Ascending aorta (tissue), 2 donors: ENCODE results near the gene PIP4P1. TPM values are rescaled to one million over a fixed set of nuclear protein-coding genes. Genes with fewer than 3 reads are reported as not detected.

Experiments
- DNase-seq, 2 donors: peaks; one replicate each; pipeline ENCODE4 v3.0.0-alpha.2; 2019; ENCODE audit warnings: low spot score in 2 of 2
- H3K27ac ChIP-seq, 2 donors: fragments of 200-600 bp; sonication (generic); one replicate each; pipeline ENCODE4 v1.5.1; 2016 to 2017; ENCODE audit warnings: mild to moderate bottlenecking in 1 of 2
- H3K27me3 ChIP-seq: fragments of 200-600 bp; sonication (generic); one replicate; pipeline ENCODE4 v1.5.1; 2017
- H3K36me3 ChIP-seq, 2 donors: fragments of 200-600 bp; sonication (generic); one replicate each; pipeline ENCODE4 v1.5.1; 2016
- H3K4me1 ChIP-seq, 2 donors: fragments of 200-600 bp; sonication (generic); one replicate each; pipeline ENCODE4 v1.5.1; 2016 to 2017; ENCODE audit warnings: mild to moderate bottlenecking in 1 of 2
- H3K4me3 ChIP-seq, 2 donors: fragments of 200-600 bp; sonication (generic); one replicate each; pipeline ENCODE4 v1.5.1; 2016 to 2017; ENCODE audit warnings: mild to moderate bottlenecking in 1 of 2
- H3K9me3 ChIP-seq, 2 donors: fragments of 200-600 bp; sonication (generic); one replicate each; pipeline ENCODE4 v1.5.1; 2016
- intact Hi-C: fragments of 100-400 bp; cut with DNase I; formaldehyde crosslinking; loops from one replicate; pipeline ENCODE4 v1.15.1; 2023
- total RNA-seq: library from RNA; depleted of rRNA; stranded (reverse); fragments of >200 nt; gene quantifications from one replicate; pipeline ENCODE4 v1.1.0, GENCODE V29; 2016
- TF ChIP-seq, protein P1 (sequence below), 3 experiments: fragments of 200-600 bp in 2 of 3; fragments of 450-650 bp in 1 of 3; sonication (generic) in 2 of 3; IDR thresholded peaks; one replicate each; pipeline ENCODE4 v1.5.1; 2016 to 2019; ENCODE audit warnings: antibody characterized with exemption in 3 of 3, mild to moderate bottlenecking in 1 of 3, moderate library complexity in 1 of 3

PIP4P1 gene
- total RNA-seq, 1 donor from 2014 or later, result 30.7 TPM

DNA sequence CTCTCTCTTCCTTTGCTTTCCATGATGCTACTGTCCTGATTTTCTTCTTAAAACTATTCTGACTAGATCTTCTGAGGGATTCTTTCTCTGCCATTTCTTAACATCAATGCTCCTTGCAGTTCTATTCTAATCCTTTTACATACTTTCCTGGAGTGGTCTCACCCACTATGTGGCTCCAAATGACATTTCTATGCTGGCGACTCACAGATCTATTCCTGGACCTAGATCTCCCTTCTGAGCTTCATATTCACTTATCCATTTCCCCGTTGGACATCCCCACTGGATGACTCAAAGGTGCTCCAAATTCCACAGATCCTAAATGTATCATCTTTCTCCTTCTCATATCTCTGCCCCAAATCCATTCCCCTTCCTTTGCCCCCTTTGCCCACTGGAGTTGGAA is 52.0 kb downstream of the PIP4P1 start:
- intact Hi-C loops, result no loop called here
- DNase-seq, result no peak
- Histone ChIP-seq H3K4me3 (no peak overlapping the region), H3K36me3 (peaks cover 40 to 43% of the 10 kb centered on the region in 2 donors), H3K4me1 (peaks cover 0 to 5% of the 10 kb centered on the region in 2 donors), H3K27ac (no peak overlapping the region), H3K9me3 (no peaks in the 10 kb centered on the region), H3K27me3 (no peaks in the 10 kb centered on the region)
- TF ChIP-seq, protein P1, sequence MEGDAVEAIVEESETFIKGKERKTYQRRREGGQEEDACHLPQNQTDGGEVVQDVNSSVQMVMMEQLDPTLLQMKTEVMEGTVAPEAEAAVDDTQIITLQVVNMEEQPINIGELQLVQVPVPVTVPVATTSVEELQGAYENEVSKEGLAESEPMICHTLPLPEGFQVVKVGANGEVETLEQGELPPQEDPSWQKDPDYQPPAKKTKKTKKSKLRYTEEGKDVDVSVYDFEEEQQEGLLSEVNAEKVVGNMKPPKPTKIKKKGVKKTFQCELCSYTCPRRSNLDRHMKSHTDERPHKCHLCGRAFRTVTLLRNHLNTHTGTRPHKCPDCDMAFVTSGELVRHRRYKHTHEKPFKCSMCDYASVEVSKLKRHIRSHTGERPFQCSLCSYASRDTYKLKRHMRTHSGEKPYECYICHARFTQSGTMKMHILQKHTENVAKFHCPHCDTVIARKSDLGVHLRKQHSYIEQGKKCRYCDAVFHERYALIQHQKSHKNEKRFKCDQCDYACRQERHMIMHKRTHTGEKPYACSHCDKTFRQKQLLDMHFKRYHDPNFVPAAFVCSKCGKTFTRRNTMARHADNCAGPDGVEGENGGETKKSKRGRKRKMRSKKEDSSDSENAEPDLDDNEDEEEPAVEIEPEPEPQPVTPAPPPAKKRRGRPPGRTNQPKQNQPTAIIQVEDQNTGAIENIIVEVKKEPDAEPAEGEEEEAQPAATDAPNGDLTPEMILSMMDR (IDR thresholded peaks at IDR 0.05), result no peak

Other genes starting within 250 kb of the PIP4P1 start
- gene OR11H6, start 237.7 kb downstream of the PIP4P1 start, total RNA-seq, result not detected
- gene OR11H7, start 232.5 kb downstream of the PIP4P1 start, total RNA-seq, result not detected
- gene OR11H4, start 222.1 kb downstream of the PIP4P1 start, total RNA-seq, result not detected
- 7.8 TPM for gene TTC5, start 155.5 kb downstream of the PIP4P1 start, total RNA-seq
- gene CCNB1IP1, start 128.2 kb downstream of the PIP4P1 start, total RNA-seq, result 12.6 TPM
- gene PARP2, start 117.8 kb downstream of the PIP4P1 start, total RNA-seq, result 0.32 TPM
- 43.7 TPM for gene TEP1, start 47.9 kb downstream of the PIP4P1 start, total RNA-seq
- gene KLHL33, start 25.3 kb downstream of the PIP4P1 start, total RNA-seq, result not detected
- gene OSGEP, start 6.6 kb downstream of the PIP4P1 start, total RNA-seq, result 26.7 TPM
- gene APEX1, start 6.2 kb downstream of the PIP4P1 start, total RNA-seq, result 21.5 TPM
- 62.7 TPM for gene PNP, start 8.0 kb upstream of the PIP4P1 start, total RNA-seq
- gene RNASE10, start 44.1 kb upstream of the PIP4P1 start, total RNA-seq, result not detected
- gene RNASE9, start 99.6 kb upstream of the PIP4P1 start, total RNA-seq, result not detected
- not detected for gene RNASE11, start 126.6 kb upstream of the PIP4P1 start, total RNA-seq
- gene RNASE12, start 129.9 kb upstream of the PIP4P1 start, total RNA-seq, result not detected
- gene OR6S1, start 180.3 kb upstream of the PIP4P1 start, total RNA-seq, result not detected
- gene RNASE4, start 223.1 kb upstream of the PIP4P1 start, total RNA-seq, result 23.2 TPM
- 4.2 TPM for gene ANG, start 227.3 kb upstream of the PIP4P1 start, total RNA-seq